DND-41 (cell line): ENCODE measurements around the gene EMD.
"Not testable (repeated sequence)": the region's sequence is repeated elsewhere in the genome, so short reads cannot be mapped to it uniquely, and the experiment has no call there.

Experiments used
- ATAC-seq: fragments of 200-7000 bp; cut with Tn5 transposase; 3 replicates; pipeline ENCODE4 v1.9.1; 2021; ENCODE audit warnings: low read depth; ENCODE audit not compliant: insufficient read depth
- DNase-seq: peaks from one replicate; pipeline ENCODE4 v3.0.0-alpha.2; 2020
- H2AFZ ChIP-seq: 2 replicates; pipeline ENCODE4 v1.6.0; 2012; ENCODE audit warnings: low read depth, low read length
- H3K27ac ChIP-seq: 2 replicates; pipeline ENCODE4 v1.5.1; 2012; ENCODE audit warnings: low read length, inconsistent platforms
- H3K27me3 ChIP-seq: fragments of 200-600 bp; sonication (generic); 2 replicates; pipeline ENCODE4 v1.6.0; 2012; ENCODE audit warnings: low read length, mild to moderate bottlenecking, inconsistent platforms; ENCODE audit not compliant: insufficient read depth, poor library complexity
- H3K36me3 ChIP-seq: 2 replicates; pipeline ENCODE4 v1.5.1; 2012; ENCODE audit warnings: low read length, inconsistent platforms; ENCODE audit not compliant: insufficient read depth
- H3K4me1 ChIP-seq: 2 replicates; pipeline ENCODE4 v1.5.1; 2012; ENCODE audit warnings: mild to moderate bottlenecking, low read length; ENCODE audit not compliant: insufficient read depth
- H3K4me2 ChIP-seq: 2 replicates; pipeline ENCODE4 v1.6.0; 2012; ENCODE audit warnings: mild to moderate bottlenecking, moderate library complexity, low read length, inconsistent platforms; ENCODE audit not compliant: insufficient read depth
- H3K4me3 ChIP-seq, 2 experiments: fragments of 200-600 bp in 1 of 2; shearing (Covaris generic) in 1 of 2; 2 replicates each; pipeline ENCODE4 v1.5.1; 2012 to 2016; ENCODE audit warnings: inconsistent platforms in 2 of 2, low read length in 2 of 2, mild to moderate bottlenecking in 2 of 2, low read depth in 1 of 2, moderate library complexity in 1 of 2
- H3K79me2 ChIP-seq: 2 replicates; pipeline ENCODE4 v1.6.0; 2012; ENCODE audit warnings: low read length, inconsistent platforms; ENCODE audit not compliant: insufficient read depth
- H3K9ac ChIP-seq: 2 replicates; pipeline ENCODE4 v1.6.0; 2012; ENCODE audit warnings: low read depth, mild to moderate bottlenecking, inconsistent platforms, low read length, moderate library complexity
- H3K9me3 ChIP-seq: 2 replicates; pipeline ENCODE4 v1.5.1; 2012; ENCODE audit warnings: low read length, moderate library complexity, mild to moderate bottlenecking, inconsistent platforms; ENCODE audit not compliant: insufficient read depth, severe bottlenecking
- H4K20me1 ChIP-seq: 2 replicates; pipeline ENCODE4 v1.6.0; 2012; ENCODE audit warnings: low read length; ENCODE audit not compliant: insufficient read depth
- EZH2 ChIP-seq: IDR thresholded peaks from 3 replicates; pipeline ENCODE4 v1.6.1; 2012; ENCODE audit warnings: borderline replicate concordance, low read depth, mild to moderate bottlenecking, moderate library complexity, low read length, inconsistent platforms; ENCODE audit not compliant: severe bottlenecking
- TF ChIP-seq, protein P1 (sequence below): IDR thresholded peaks from 2 replicates; pipeline ENCODE4 v1.5.1; 2012; ENCODE audit warnings: borderline replicate concordance, low read length, moderate library complexity, mild to moderate bottlenecking; ENCODE audit not compliant: poor library complexity, severe bottlenecking; ENCODE audit errors: extremely low read depth

EMD gene

GRCh38 chrX:154333837-154334271 lies 45.2 kb upstream of the EMD start:
- H3K4me2 ChIP-seq: no peak overlapping the region
- no peak for DNase-seq
- no peak for TF ChIP-seq EZH2
- TF ChIP-seq, protein P1, sequence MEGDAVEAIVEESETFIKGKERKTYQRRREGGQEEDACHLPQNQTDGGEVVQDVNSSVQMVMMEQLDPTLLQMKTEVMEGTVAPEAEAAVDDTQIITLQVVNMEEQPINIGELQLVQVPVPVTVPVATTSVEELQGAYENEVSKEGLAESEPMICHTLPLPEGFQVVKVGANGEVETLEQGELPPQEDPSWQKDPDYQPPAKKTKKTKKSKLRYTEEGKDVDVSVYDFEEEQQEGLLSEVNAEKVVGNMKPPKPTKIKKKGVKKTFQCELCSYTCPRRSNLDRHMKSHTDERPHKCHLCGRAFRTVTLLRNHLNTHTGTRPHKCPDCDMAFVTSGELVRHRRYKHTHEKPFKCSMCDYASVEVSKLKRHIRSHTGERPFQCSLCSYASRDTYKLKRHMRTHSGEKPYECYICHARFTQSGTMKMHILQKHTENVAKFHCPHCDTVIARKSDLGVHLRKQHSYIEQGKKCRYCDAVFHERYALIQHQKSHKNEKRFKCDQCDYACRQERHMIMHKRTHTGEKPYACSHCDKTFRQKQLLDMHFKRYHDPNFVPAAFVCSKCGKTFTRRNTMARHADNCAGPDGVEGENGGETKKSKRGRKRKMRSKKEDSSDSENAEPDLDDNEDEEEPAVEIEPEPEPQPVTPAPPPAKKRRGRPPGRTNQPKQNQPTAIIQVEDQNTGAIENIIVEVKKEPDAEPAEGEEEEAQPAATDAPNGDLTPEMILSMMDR: no peak
- H3K9me3 ChIP-seq: no peaks in the 10 kb centered on the region
- H3K79me2 ChIP-seq: no peaks in the 10 kb centered on the region
- no peak overlapping the region for H3K27ac ChIP-seq
- no peaks in the 10 kb centered on the region for H4K20me1 ChIP-seq
- no peak overlapping the region for H3K4me3 ChIP-seq
- H3K27me3 ChIP-seq: no peaks in the 10 kb centered on the region
- no peak overlapping the region for H2AFZ ChIP-seq
- no peaks in the 10 kb centered on the region for H3K36me3 ChIP-seq
- H3K9ac ChIP-seq: no peak overlapping the region
- ATAC-seq: no peak
- no peaks in the 10 kb centered on the region for H3K4me1 ChIP-seq

DNA sequence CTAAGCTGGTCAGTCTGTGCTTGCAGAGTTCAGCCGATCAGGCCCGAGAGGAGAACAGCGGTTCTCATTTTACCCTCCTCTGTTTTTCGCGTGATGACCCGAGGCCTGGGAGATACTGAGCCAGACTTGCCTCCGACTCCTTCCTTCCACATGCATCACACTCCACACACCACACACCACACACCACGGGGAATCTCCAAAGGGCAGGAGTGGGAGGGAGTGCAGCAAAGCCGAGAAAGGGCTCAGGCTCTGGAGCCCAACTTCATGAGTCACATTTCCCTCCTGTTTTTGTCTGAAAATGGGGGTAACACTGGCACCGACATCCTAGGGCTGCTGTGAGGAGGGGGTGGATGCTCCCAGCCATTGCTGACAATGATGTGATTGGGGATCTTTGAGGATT lies 44.6 kb upstream of the EMD start:
- Histone ChIP-seq H3K27ac (no peak overlapping the region), H2AFZ (no peak overlapping the region), H3K9ac (no peak overlapping the region), H3K4me2 (no peak overlapping the region), H4K20me1 (no peaks in the 10 kb centered on the region), H3K4me3 (no peak overlapping the region), H3K9me3 (no peaks in the 10 kb centered on the region), H3K36me3 (no peaks in the 10 kb centered on the region), H3K79me2 (no peaks in the 10 kb centered on the region), H3K27me3 (no peaks in the 10 kb centered on the region), H3K4me1 (no peaks in the 10 kb centered on the region)
- TF ChIP-seq, protein P1: no peak
- TF ChIP-seq EZH2: no peak
- ATAC-seq: no peak
- no peak for DNase-seq

DNA sequence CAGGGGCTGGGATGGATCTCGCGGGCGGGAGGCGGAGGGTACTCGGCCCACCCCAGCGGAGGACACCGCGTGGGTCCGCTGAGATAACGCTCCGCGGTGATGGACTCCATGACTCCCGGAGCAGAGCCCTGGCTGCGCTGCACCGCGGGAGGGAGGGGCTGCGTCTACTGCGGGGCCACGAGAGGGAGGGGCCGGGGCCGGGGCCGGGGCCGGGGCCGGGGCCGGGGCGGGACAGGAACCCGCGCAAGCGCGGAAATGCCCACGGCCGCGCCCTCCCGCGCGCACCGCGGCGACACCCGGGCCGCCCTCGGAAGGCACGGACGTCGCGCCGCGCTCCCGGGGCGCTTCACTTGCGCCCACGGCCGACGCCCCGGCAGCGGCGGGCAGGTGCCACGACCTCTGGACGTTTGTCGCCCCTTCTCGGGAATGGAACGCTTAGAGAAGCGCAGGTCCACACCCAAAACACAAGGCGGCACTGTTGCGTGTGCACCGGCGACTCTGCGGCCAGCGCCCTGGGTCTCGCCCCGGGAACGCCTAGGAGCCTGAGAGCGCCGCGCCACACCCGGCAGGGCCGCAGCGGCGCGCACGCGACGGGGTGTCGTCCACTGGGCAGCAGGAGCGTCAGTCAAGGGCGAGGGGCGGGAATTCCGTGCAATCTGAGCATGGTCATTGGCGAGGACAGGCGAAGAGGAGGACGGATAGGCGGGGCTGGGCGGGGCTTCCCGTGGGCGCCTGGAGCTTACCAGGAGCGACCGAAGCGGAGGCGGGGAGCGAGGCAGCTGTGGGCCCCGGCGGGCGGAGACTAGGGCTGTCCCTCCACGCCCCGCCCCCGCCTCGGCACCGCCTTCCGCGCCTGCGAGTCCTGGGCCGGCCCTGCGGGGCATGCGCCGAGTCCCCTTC lies 37.4 kb upstream of the EMD start:
- not testable (repeated sequence) for H3K36me3 ChIP-seq, H3K27ac ChIP-seq, H3K4me1 ChIP-seq, H4K20me1 ChIP-seq, H3K9me3 ChIP-seq, H3K9ac ChIP-seq, H3K79me2 ChIP-seq, DNase-seq, H3K27me3 ChIP-seq
- Histone ChIP-seq H3K4me2 (peak overlapping the region; percentile 39; the same call in 1 of the 2 replicates), H2AFZ (peak overlapping the region; percentile 49; the same call in 1 of the 2 replicates), H3K4me3 (peak overlapping the region in 1 of 2 experiments; percentile 42; a peak in 1 of 4 replicates)
- ATAC-seq: peak; percentile 89

DNA sequence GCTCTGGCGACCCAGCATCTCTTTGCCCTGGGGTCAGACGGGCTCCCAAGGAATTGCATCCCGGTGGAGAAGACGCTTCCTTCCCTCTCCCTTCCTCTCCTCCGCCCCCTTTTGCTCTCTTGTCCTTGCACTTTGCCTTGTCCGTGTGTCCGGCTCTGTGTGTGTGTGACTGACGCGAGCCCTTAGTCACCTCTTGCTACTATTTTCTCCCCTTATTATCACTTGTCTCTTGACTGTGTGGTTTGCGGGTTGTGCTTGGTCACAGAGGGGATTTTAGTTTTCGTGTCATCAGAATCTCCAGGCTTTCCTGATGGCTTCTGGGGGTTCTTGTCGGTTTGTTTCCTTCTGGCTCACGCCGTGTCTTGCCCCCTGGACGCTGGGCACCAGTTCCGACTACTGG lies 36.0 kb upstream of the EMD start:
- H3K4me2 ChIP-seq, H3K79me2 ChIP-seq, DNase-seq, H3K27ac ChIP-seq, ATAC-seq, H3K4me1 ChIP-seq, H3K27me3 ChIP-seq, H3K9ac ChIP-seq, H3K4me3 ChIP-seq, H4K20me1 ChIP-seq, H3K9me3 ChIP-seq, H3K36me3 ChIP-seq, H2AFZ ChIP-seq: not testable (repeated sequence)

DNA sequence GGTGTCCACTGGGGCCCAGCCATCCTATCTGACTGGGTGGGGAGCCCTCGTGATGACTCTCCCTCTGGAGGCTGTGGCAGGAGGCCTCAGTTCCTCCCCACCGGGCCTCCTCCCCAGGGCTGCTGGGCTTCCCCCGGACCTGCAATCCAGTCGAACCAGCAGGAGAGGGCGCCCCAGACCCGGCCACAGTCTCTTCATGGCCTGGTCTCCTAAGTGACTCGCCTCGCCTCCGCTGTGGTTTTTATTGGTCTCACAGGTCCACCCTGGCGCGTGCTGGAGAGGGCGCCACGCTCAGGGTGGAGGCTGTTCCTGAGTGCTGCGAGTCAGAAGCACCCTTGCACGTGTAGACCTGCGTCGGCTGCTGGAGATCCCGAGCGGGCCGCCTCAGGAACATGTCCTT lies 35.5 kb upstream of the EMD start:
- not testable (repeated sequence) for H3K27ac ChIP-seq, H3K27me3 ChIP-seq, H2AFZ ChIP-seq, H4K20me1 ChIP-seq, DNase-seq, H3K4me1 ChIP-seq, H3K79me2 ChIP-seq, H3K4me2 ChIP-seq, H3K4me3 ChIP-seq, H3K9me3 ChIP-seq, H3K36me3 ChIP-seq, H3K9ac ChIP-seq
- peak; percentile 13; the same call in 1 of the 3 replicates for ATAC-seq
